ENCODE measurements around the gene MAGI3. TPM values are rescaled to one million over a fixed set of nuclear protein-coding genes. Genes with fewer than 3 reads are reported as not detected.
"Not testable (repeated sequence)": the region's sequence is repeated elsewhere in the genome, so short reads cannot be mapped to it uniquely, and the experiment has no call there.

The MAGI3 gene
- total and polyA plus RNA-seq, 8 donors: 4.6 to 24.2 (median 15.6) TPM

GRCh38 chr1:113714606-113715269, 324.4 kb downstream of the MAGI3 start:
- Histone ChIP-seq H3K4me3 (no peak overlapping the region), H3K27ac (no peak overlapping the region), H3K36me3 (peaks cover 0 to 6% (median 6%) of the 10 kb centered on the region in 3 donors), H3K27me3 (no peaks in the 10 kb centered on the region), H3K9me3 (no peaks in the 10 kb centered on the region), H3K4me1 (no peaks in the 10 kb centered on the region)
- no peak for TF ChIP-seq CTCF (IDR thresholded peaks at IDR 0.05)
- WGBS, 2 donors: 56 to 72% methylated on average over 3 of the region's 3 CpGs
- intact Hi-C loops (cut with DNase I): no loop called here
- DNase-seq (peak in 3 of 6 donors; percentile 5 to 22 (median 11)), FAIRE-seq (no peak), ATAC-seq (peak; percentile 29 to 83 (median 55))

- DNase-seq; H3K27me3 ChIP-seq; H3K36me3 ChIP-seq; H3K27ac ChIP-seq; intact Hi-C loops (cut with DNase I); H3K4me1 ChIP-seq; FAIRE-seq; H3K9me3 ChIP-seq; ATAC-seq; H3K4me3 ChIP-seq: not testable (repeated sequence)
- WGBS, 2 donors: 95 to 98% methylated on average over 6 of the region's 6 CpGs
Observed at GRCh38 chr1:113717506-113717905, 327.2 kb downstream of the MAGI3 start.

- intact Hi-C loops (cut with DNase I); H3K9me3 ChIP-seq: not testable (repeated sequence)
- 98 to 100% methylated on average over 5 of the region's 5 CpGs for WGBS, 2 donors
Observed at GRCh38 chr1:113718621-113719020, 328.3 kb downstream of the MAGI3 start.

GRCh38 chr1:113721010-113721409, 330.7 kb downstream of the MAGI3 start:
- no peaks in the 10 kb centered on the region for H3K9me3 ChIP-seq
- no peaks in the 10 kb centered on the region for H3K27me3 ChIP-seq
- H3K4me1 ChIP-seq: no peaks in the 10 kb centered on the region
- ATAC-seq (no peak), FAIRE-seq (no peak), DNase-seq (no peak)
- TF ChIP-seq CTCF (IDR thresholded peaks at IDR 0.05): no peak
- H3K4me3 ChIP-seq: no peak overlapping the region
- H3K36me3 ChIP-seq: no peaks in the 10 kb centered on the region
- intact Hi-C loops (cut with DNase I): no loop called here
- WGBS, 2 donors: 96 to 98% methylated on average over 2 of the region's 2 CpGs
- no peak overlapping the region for H3K27ac ChIP-seq

More at GRCh38 chr1:113718621-113719020, 328.3 kb downstream of the MAGI3 start:
- not testable (repeated sequence) for FAIRE-seq, H3K4me1 ChIP-seq, H3K27ac ChIP-seq, H3K36me3 ChIP-seq, H3K4me3 ChIP-seq, DNase-seq, H3K27me3 ChIP-seq, ATAC-seq

- WGBS, 2 donors: 94 to 96% methylated on average over 5 of the region's 5 CpGs
- ATAC-seq (no peak), DNase-seq (no peak), FAIRE-seq (no peak)
- no peaks in the 10 kb centered on the region for H3K9me3 ChIP-seq
- no peaks in the 10 kb centered on the region for H3K4me1 ChIP-seq
- H3K4me3 ChIP-seq: no peak overlapping the region
- H3K27me3 ChIP-seq: no peaks in the 10 kb centered on the region
- H3K36me3 ChIP-seq: no peaks in the 10 kb centered on the region
- intact Hi-C loops (cut with DNase I): no loop called here
- H3K27ac ChIP-seq: no peak overlapping the region
- TF ChIP-seq CTCF (IDR thresholded peaks at IDR 0.05): no peak
Observed at GRCh38 chr1:113732802-113733201, 342.5 kb downstream of the MAGI3 start.

GRCh38 chr1:113734357-113735055, 344.2 kb downstream of the MAGI3 start:
- ATAC-seq: no peak
- Histone ChIP-seq H3K4me3 (no peak overlapping the region), H3K4me1 (no peaks in the 10 kb centered on the region), H3K9me3 (no peaks in the 10 kb centered on the region), H3K36me3 (peaks cover 0 to 5% (median 0%) of the 10 kb centered on the region in 3 donors), H3K27ac (no peak overlapping the region), H3K27me3 (no peaks in the 10 kb centered on the region)
- no peak for FAIRE-seq
- intact Hi-C loops (cut with DNase I): no loop called here
- TF ChIP-seq CTCF (IDR thresholded peaks at IDR 0.05): no peak
- WGBS, 2 donors: 94 to 97% methylated on average over 2 of the region's 2 CpGs
- no peak for DNase-seq

All from pancreas (tissue), 10 donors.